AG04449 (cell line): ENCODE data around the gene RUNX2.

Experiments used
- CTCF ChIA-PET: fragments of 350-600 bp; formaldehyde crosslinking; extraction: SDS; loops from one replicate; lab custom pipeline; 2021; ENCODE audit warnings: antibody characterized with exemption; lab: Yijun Ruan, JAX
- POLR2A ChIA-PET: fragments of 400-600, 350-600 bp; formaldehyde crosslinking; extraction: SDS; loops from one replicate; lab custom pipeline; 2020; ENCODE audit warnings: antibody characterized with exemption, inconsistent platforms; lab: Yijun Ruan, JAX
- DNase-seq: peaks from one replicate; pipeline ENCODE4 v3.0.0-alpha.2; 2010; ENCODE audit warnings: low read depth, low spot score
- H3K4me3 ChIP-seq: 2 replicates; pipeline ENCODE4 v1.5.1; 2011; ENCODE audit warnings: low read depth, mild to moderate bottlenecking, control low read depth, low read length
- TF ChIP-seq, protein P1 (sequence below): IDR thresholded peaks from one replicate; pipeline ENCODE4 v1.5.1; 2011; ENCODE audit warnings: mild to moderate bottlenecking, moderate library complexity, low read length, control low read depth, inconsistent platforms; ENCODE audit not compliant: insufficient read depth; ENCODE audit errors: missing control alignments

RUNX2 gene

DNA sequence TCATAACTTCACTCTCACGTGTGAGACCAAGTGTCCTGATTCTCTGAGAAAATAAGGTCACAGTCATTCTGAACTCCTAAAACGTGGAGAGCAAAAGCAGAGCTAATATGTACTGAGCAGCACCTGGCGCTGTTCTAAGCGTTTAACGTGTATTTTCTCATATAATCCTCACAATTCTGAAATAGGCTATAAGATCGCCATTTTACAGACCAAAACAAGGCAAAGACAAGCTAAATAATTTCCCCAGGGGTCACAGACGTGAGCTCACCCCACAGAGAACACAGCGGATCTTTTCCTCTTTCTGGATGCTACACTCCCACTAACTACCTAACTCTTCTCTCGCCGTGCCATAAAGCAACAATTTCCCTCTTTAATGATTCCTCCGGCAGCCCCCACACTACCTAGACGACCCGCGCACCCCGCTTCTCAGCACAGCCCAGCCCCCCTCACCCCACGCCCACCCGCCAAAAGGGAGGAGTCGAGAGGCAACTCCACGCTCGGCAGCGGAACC lies 49.0 kb downstream of the RUNX2 start:
- ChIA-PET CTCF (interaction anchor here (0.9 to 2.5 kb wide), 7 partner anchors 9 to 901 kb away, joined by 3 to 13 read pairs (median 5); no protein-coding TSS in a partner anchor), POLR2A (interaction anchor here (0.6 kb wide), 1 partner anchor 49 kb away, joined by 3 read pairs; the partner anchor contains the start of gene RUNX2)
- H3K4me3 ChIP-seq: peak overlapping the region; percentile 74
- TF ChIP-seq, protein P1, sequence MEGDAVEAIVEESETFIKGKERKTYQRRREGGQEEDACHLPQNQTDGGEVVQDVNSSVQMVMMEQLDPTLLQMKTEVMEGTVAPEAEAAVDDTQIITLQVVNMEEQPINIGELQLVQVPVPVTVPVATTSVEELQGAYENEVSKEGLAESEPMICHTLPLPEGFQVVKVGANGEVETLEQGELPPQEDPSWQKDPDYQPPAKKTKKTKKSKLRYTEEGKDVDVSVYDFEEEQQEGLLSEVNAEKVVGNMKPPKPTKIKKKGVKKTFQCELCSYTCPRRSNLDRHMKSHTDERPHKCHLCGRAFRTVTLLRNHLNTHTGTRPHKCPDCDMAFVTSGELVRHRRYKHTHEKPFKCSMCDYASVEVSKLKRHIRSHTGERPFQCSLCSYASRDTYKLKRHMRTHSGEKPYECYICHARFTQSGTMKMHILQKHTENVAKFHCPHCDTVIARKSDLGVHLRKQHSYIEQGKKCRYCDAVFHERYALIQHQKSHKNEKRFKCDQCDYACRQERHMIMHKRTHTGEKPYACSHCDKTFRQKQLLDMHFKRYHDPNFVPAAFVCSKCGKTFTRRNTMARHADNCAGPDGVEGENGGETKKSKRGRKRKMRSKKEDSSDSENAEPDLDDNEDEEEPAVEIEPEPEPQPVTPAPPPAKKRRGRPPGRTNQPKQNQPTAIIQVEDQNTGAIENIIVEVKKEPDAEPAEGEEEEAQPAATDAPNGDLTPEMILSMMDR: no peak
- no peak for DNase-seq

DNA sequence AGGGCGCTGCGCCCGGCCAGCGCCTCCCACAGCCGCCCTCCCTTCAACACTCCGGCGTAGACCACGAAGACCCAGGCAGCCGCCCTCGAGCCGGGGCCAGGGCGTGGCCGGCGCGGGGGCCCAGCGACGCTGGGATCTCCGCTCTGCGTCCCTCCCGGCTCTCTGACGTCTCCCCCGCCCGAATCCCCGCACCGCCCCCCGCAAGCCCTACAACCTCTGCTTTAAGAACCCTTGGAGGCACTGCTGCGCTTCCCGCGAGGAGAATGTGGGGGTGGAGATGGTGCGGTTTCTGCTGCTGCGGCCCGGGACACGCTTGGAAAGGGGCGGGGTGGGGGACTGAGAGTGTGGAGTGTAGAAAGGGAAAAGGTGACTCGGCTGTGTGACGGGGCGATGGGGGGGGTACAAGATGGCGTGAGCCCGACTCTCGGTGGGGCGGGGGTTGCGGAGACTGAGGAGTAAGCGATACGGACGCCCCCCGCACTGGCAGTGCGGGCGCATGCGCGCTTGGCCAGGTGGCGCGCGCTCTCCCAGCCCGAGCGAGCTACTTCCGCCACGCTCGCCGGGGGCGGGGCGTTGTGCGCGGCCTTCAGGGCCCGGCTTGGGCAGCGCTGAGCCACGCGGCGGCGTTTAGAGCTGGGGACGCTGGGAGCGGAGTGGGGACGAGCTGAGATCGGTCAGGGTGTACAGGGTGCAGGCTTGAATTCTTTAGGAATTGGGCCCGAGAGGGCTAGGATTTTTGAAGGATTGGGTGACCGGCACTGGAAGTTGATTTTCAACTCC lies 49.6 kb downstream of the RUNX2 start, which contains the start of gene SUPT3H:
Gene SUPT3H (minus strand): TSS at position 381 of the 780 bp plus-strand sequence.
- TF ChIP-seq, protein P1: peak; percentile 55
- peak; percentile 57 for DNase-seq
- peak within 1 kb of the TSS; percentile 74 for H3K4me3 ChIP-seq
- CTCF ChIA-PET: interaction anchor here (0.8 to 2.5 kb wide), 11 partner anchors 8 to 902 kb away, joined by 3 to 13 read pairs (median 4); no protein-coding TSS in a partner anchor
- POLR2A ChIA-PET: interaction anchor here (0.7 to 1.3 kb wide), 8 partner anchors 9 to 337 kb away, joined by 3 to 6 read pairs (median 4); no protein-coding TSS in a partner anchor

DNA sequence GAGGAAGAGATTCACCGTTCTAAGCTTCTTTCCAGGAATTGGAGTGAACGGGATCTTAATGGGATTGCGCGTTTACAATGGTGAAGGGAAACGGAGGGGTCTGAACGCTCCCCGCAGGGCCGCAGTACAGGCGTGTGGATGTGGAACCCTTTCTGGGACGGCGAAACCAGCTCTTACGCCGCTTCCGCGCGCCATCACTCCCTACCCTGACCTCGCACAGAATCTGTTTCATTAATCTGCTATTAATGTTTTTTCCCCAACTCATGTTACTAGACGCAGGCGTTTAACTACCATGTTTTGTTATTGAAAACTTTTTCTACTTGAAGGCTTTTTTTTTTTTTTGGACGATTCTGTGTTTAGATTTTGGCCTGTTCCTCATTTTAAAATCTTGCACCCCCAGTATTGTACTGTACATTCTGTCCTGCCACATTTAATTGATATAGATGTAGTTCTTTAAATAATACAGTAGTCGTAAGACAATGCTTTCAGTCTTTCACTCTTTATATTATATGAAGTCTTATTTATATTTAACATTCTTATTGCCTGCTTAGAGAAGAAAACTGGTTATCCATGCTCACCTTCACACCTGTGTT lies 50.3 kb downstream of the RUNX2 start:
- ChIA-PET POLR2A (interaction anchor here (0.7 to 1.3 kb wide), 8 partner anchors 8 to 336 kb away, joined by 3 to 6 read pairs (median 4); no protein-coding TSS in a partner anchor), CTCF (interaction anchor here (0.8 to 2.5 kb wide), 9 partner anchors 10 to 902 kb away, joined by 3 to 13 read pairs (median 4); no protein-coding TSS in a partner anchor)
- TF ChIP-seq, protein P1: no peak
- H3K4me3 ChIP-seq: peak overlapping the region; percentile 74
- DNase-seq: no peak

DNA sequence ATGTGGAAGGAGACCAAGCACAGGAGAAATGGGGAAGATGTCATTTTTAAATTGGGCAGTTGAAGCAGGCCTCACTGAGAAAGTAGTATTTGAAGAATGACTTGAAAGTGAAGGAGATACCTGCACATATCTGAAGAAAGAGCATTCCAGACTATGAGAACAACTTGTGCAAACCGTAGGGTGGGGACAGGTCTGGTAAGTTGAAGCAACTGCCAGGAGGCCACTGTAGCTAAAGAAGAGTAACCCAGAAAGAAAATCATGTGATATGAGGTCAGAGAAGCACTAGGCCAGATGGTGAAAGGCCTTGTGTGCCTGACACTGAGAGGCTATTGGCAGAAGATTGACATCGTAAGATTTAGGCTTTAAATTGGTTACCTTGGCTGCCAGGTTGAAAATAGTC lies 54.3 kb downstream of the RUNX2 start:
- CTCF ChIA-PET: interaction anchor here (1.3 kb wide), 1 partner anchor 540 kb away, joined by 3 read pairs; no protein-coding TSS in a partner anchor
- TF ChIP-seq, protein P1: no peak
- DNase-seq: no peak
- no peak overlapping the region for H3K4me3 ChIP-seq
- POLR2A ChIA-PET: no interaction called here

DNA sequence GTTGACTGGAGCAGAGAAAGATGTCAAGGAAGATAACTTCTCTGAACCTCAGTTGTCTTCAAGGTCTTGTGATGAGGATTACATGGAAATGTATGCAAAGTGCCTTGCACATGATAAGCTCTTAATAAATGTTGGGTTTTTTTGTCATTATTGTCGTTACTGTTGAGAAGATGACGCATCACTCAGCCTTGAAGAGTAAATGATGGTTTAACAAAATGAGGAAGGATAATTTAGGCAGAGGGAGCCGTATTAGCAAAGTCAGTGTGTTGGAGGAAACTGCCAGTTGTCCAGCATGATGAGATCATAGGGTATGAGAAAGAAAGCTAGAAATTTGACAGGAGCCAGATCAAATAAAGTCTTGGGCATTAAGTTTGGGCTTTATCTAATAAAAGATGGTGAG lies 58.4 kb downstream of the RUNX2 start:
- DNase-seq: no peak
- TF ChIP-seq, protein P1: no peak
- POLR2A ChIA-PET: interaction anchor here (1.2 kb wide), 1 partner anchor 8 kb away, joined by 6 read pairs; the partner anchor contains the start of gene SUPT3H
- CTCF ChIA-PET: interaction anchor here (0.6 to 2.8 kb wide), 6 partner anchors 10 to 911 kb away, joined by 3 to 9 read pairs (median 4); no protein-coding TSS in a partner anchor
- H3K4me3 ChIP-seq: no peak overlapping the region
